Measurements from ENCODE around the gene CNOT1. TPM values are rescaled to one million over a fixed set of nuclear protein-coding genes. Genes with fewer than 3 reads are reported as not detected.
"Not testable (repeated sequence)": the region's sequence is repeated elsewhere in the genome, so short reads cannot be mapped to it uniquely, and the experiment has no call there.

CNOT1 gene
- total and polyA plus RNA-seq, 7 experiments from 2014 or later, result 81.2 to 249 (median 232) TPM

- H3K9me3 ChIP-seq (ENCODE audit: control insufficient read depth in 2 of 3, low read length in 3 of 3), result no peaks in the 10 kb centered on the region
- H3K4me1 ChIP-seq (ENCODE audit: control insufficient read depth in 2 of 2, insufficient read depth in 2 of 2, low read length in 2 of 2), result no peaks in the 10 kb centered on the region
- no peaks in the 10 kb centered on the region for H3K27me3 ChIP-seq (ENCODE audit: control insufficient read depth in 2 of 2, insufficient read depth in 2 of 2, low read length in 2 of 2)
- intact Hi-C loops (cut with micrococcal nuclease), result loop anchor here in 1 of 2 donors (1.0 to 10.0 kb wide), 2 partner anchors 149 to 327 kb away; no protein-coding TSS in a partner anchor
- no peak overlapping the region for H3K27ac ChIP-seq (ENCODE audit: low read depth, low read length)
- H3K27me3 Mint-ChIP-seq, result no peaks in the 10 kb centered on the region
- peak in 1 of 9 donors; percentile 13 for DNase-seq
- peaks cover 0 to 3% (median 1%) of the 10 kb centered on the region in 5 donors for H3K36me3 Mint-ChIP-seq
- H3K4me3 ChIP-seq (ENCODE audit: low read length), result no peak overlapping the region
- ChIA-PET CTCF (no interaction called here), POLR2A (no interaction called here)
- no peaks in the 10 kb centered on the region for H3K9me3 Mint-ChIP-seq
- H3K27ac Mint-ChIP-seq, result no peak overlapping the region
- ATAC-seq, result peak; percentile 86
- no peaks in the 10 kb centered on the region for H3K36me3 ChIP-seq (ENCODE audit: control insufficient read depth in 2 of 3, insufficient read depth in 3 of 3, low read length in 3 of 3)
- H3K4me1 Mint-ChIP-seq, result no peaks in the 10 kb centered on the region
- no peak overlapping the region for H3K4me3 Mint-ChIP-seq
Measured at GRCh38 chr16:58661199-58661830, 31.7 kb upstream of the CNOT1 start.

DNA sequence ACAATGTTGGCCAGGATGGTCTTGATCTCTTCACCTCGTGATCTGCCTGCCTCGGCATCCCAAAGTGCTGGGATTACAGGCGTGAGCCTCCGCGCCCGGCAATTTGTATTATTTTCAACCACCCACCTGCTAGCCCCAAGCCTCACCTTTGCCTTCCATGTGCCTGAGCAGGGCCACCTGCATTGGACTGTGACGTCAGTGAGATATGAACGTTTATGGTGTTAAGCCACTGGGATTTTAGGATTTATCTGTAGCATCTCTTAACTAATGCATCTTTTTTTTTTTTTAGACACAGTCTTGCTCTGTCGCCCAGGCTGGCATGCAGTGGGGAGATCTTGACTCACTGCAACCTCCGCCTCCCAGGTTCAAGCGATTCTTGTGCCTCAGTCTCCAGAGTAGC, 30.3 kb upstream of the CNOT1 start:
- H3K4me1 Mint-ChIP-seq; POLR2A ChIA-PET; H3K27ac Mint-ChIP-seq; H3K4me3 Mint-ChIP-seq; H3K9me3 ChIP-seq (ENCODE audit: control insufficient read depth in 2 of 3, low read length in 3 of 3); H3K36me3 ChIP-seq (ENCODE audit: control insufficient read depth in 2 of 3, insufficient read depth in 3 of 3, low read length in 3 of 3); H3K36me3 Mint-ChIP-seq; H3K9me3 Mint-ChIP-seq; H3K27me3 ChIP-seq (ENCODE audit: control insufficient read depth in 2 of 2, insufficient read depth in 2 of 2, low read length in 2 of 2); DNase-seq; H3K27me3 Mint-ChIP-seq; H3K4me3 ChIP-seq (ENCODE audit: low read length); H3K4me1 ChIP-seq (ENCODE audit: control insufficient read depth in 2 of 2, insufficient read depth in 2 of 2, low read length in 2 of 2); CTCF ChIA-PET; ATAC-seq; H3K27ac ChIP-seq (ENCODE audit: low read depth, low read length): not testable (repeated sequence)
- intact Hi-C loops (cut with micrococcal nuclease), result loop anchor here in 1 of 2 donors (10.0 kb wide), 1 partner anchor 325 kb away; no protein-coding TSS in a partner anchor

DNA sequence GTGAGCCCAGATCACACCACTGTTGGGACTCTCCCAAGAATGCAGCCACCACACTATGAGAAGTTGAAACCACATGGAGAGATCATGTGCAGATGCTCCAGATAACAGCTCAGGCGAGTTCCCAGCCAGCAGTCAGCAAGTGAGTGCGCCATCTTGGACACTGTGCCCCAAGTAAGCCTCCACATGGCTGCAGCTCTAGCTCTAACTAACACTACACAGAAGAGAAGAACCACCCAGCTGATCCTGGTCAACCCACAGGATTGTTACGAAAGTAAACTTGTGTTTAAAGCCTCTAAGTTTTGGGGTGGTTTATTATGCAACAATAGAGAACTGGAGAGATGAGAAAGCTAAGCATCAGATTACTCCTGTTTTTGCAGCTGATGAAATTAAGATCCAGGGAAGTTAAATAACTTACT, 29.2 kb upstream of the CNOT1 start:
- H3K27ac ChIP-seq (ENCODE audit: low read depth, low read length), result no peak overlapping the region
- no peak overlapping the region for H3K4me3 ChIP-seq (ENCODE audit: low read length)
- DNase-seq (no peak), ATAC-seq (no peak)
- intact Hi-C loops (cut with micrococcal nuclease), result no loop called here
- CTCF ChIA-PET, result no interaction called here
- Mint-ChIP-seq H3K36me3 (no peaks in the 10 kb centered on the region), H3K27ac (no peak overlapping the region), H3K27me3 (peaks cover 0 to 5% (median 0%) of the 10 kb centered on the region in 5 donors), H3K4me1 (no peaks in the 10 kb centered on the region), H3K4me3 (no peak overlapping the region), H3K9me3 (no peaks in the 10 kb centered on the region)
- POLR2A ChIA-PET, result no interaction called here
- H3K27me3 ChIP-seq (ENCODE audit: control insufficient read depth in 2 of 2, insufficient read depth in 2 of 2, low read length in 2 of 2), result no peaks in the 10 kb centered on the region
- H3K4me1 ChIP-seq (ENCODE audit: control insufficient read depth in 2 of 2, insufficient read depth in 2 of 2, low read length in 2 of 2), result no peaks in the 10 kb centered on the region
- H3K9me3 ChIP-seq (ENCODE audit: control insufficient read depth in 2 of 3, low read length in 3 of 3), result no peaks in the 10 kb centered on the region
- no peaks in the 10 kb centered on the region for H3K36me3 ChIP-seq (ENCODE audit: control insufficient read depth in 2 of 3, insufficient read depth in 3 of 3, low read length in 3 of 3)

- Histone ChIP-seq H3K9me3 (ENCODE audit: control insufficient read depth in 2 of 3, low read length in 3 of 3) (no peaks in the 10 kb centered on the region), H3K4me3 (ENCODE audit: low read length) (no peak overlapping the region), H3K27me3 (ENCODE audit: control insufficient read depth in 2 of 2, insufficient read depth in 2 of 2, low read length in 2 of 2) (no peaks in the 10 kb centered on the region), H3K27ac (ENCODE audit: low read depth, low read length) (no peak overlapping the region), H3K4me1 (ENCODE audit: control insufficient read depth in 2 of 2, insufficient read depth in 2 of 2, low read length in 2 of 2) (no peaks in the 10 kb centered on the region), H3K36me3 (ENCODE audit: control insufficient read depth in 2 of 3, insufficient read depth in 3 of 3, low read length in 3 of 3) (no peaks in the 10 kb centered on the region)
- H3K36me3 Mint-ChIP-seq, result no peaks in the 10 kb centered on the region
- ChIA-PET POLR2A (no interaction called here), CTCF (no interaction called here)
- H3K4me1 Mint-ChIP-seq, result no peaks in the 10 kb centered on the region
- H3K9me3 Mint-ChIP-seq, result no peaks in the 10 kb centered on the region
- ATAC-seq (no peak), DNase-seq (no peak)
- H3K4me3 Mint-ChIP-seq, result no peak overlapping the region
- H3K27ac Mint-ChIP-seq, result no peak overlapping the region
- intact Hi-C loops (cut with micrococcal nuclease), result no loop called here
- peaks cover 0 to 5% (median 0%) of the 10 kb centered on the region in 5 donors for H3K27me3 Mint-ChIP-seq
Measured at GRCh38 chr16:58656899-58657298, 27.3 kb upstream of the CNOT1 start.

DNA sequence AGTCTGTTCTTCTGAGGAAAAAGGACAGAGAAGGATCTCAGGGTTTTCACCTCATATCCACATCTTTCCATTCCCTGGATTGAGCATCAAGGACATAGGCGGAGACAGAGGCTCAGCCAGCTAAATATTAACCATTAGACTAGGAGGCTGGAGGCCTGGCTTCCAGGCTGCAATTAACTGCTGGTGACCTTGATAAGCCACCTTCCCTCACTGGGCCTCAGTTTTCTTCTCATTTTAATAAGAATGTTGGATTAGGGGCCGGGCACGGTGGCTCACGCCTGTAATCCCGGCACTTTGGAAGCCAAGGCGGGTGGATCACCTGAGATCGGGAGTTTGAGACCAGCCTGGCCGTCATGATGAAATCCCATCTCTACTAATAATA, 25.6 kb upstream of the CNOT1 start:
- intact Hi-C loops (cut with micrococcal nuclease), result no loop called here
- no peak for ATAC-seq
- H3K27ac Mint-ChIP-seq, result no peak overlapping the region

DNA sequence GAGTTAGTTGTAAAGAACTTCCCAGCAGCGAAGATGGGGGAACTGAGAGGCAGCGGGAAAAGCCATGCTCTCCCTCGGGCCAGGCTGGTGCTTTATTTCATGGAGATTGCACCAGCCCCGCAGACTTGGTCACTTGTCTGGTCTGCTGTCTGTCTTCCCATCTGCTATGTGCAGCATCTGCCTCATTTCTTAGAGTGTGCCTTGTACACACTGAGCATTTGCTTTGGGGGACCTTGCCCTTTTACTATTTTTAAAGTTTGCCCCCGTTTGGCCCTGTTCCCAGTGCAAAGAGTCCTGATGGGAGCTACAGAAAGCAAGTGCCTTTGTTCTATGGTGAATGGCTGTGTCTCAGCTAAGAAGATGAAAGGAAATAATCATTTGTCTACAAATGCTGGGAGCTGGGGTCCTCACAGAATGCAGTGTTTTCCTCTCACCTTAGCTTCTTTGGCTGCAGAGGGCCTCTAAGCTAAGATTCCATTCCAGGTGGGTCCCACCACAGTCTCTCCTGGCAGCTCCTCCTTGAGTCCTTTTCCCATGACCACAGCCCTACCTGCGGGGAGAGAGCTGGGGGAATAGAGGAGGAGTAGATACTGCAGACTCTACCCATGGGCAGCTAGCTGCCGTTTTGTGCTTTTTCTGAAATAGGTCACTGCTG, 25.1 kb upstream of the CNOT1 start:
- H3K36me3 ChIP-seq (ENCODE audit: control insufficient read depth in 2 of 3, insufficient read depth in 3 of 3, low read length in 3 of 3), result no peaks in the 10 kb centered on the region
- POLR2A ChIA-PET, result no interaction called here
- Mint-ChIP-seq H3K36me3 (no peaks in the 10 kb centered on the region), H3K4me3 (no peak overlapping the region), H3K27ac (no peak overlapping the region), H3K4me1 (no peaks in the 10 kb centered on the region), H3K9me3 (no peaks in the 10 kb centered on the region), H3K27me3 (peaks cover 0 to 5% (median 0%) of the 10 kb centered on the region in 5 donors)
- H3K27ac ChIP-seq (ENCODE audit: low read depth, low read length), result no peak overlapping the region
- ATAC-seq, result no peak
- no peaks in the 10 kb centered on the region for H3K9me3 ChIP-seq (ENCODE audit: control insufficient read depth in 2 of 3, low read length in 3 of 3)
- no peak for DNase-seq
- H3K4me3 ChIP-seq (ENCODE audit: low read length), result no peak overlapping the region
- CTCF ChIA-PET, result no interaction called here
- intact Hi-C loops (cut with micrococcal nuclease), result no loop called here
- no peaks in the 10 kb centered on the region for H3K4me1 ChIP-seq (ENCODE audit: control insufficient read depth in 2 of 2, insufficient read depth in 2 of 2, low read length in 2 of 2)
- no peaks in the 10 kb centered on the region for H3K27me3 ChIP-seq (ENCODE audit: control insufficient read depth in 2 of 2, insufficient read depth in 2 of 2, low read length in 2 of 2)

More for the DNA sequence above, 25.6 kb upstream of the CNOT1 start:
- Mint-ChIP-seq H3K9me3 (no peaks in the 10 kb centered on the region), H3K27me3 (peaks cover 0 to 5% (median 0%) of the 10 kb centered on the region in 5 donors), H3K36me3 (no peaks in the 10 kb centered on the region), H3K4me1 (no peaks in the 10 kb centered on the region), H3K4me3 (no peak overlapping the region)
- H3K36me3 ChIP-seq (ENCODE audit: control insufficient read depth in 2 of 3, insufficient read depth in 3 of 3, low read length in 3 of 3), result no peaks in the 10 kb centered on the region
- H3K4me3 ChIP-seq (ENCODE audit: low read length), result no peak overlapping the region
- POLR2A ChIA-PET, result no interaction called here
- DNase-seq, result no peak
- no peak overlapping the region for H3K27ac ChIP-seq (ENCODE audit: low read depth, low read length)
- CTCF ChIA-PET, result no interaction called here
- no peaks in the 10 kb centered on the region for H3K9me3 ChIP-seq (ENCODE audit: control insufficient read depth in 2 of 3, low read length in 3 of 3)
- no peaks in the 10 kb centered on the region for H3K4me1 ChIP-seq (ENCODE audit: control insufficient read depth in 2 of 2, insufficient read depth in 2 of 2, low read length in 2 of 2)
- H3K27me3 ChIP-seq (ENCODE audit: control insufficient read depth in 2 of 2, insufficient read depth in 2 of 2, low read length in 2 of 2), result no peaks in the 10 kb centered on the region

- Mint-ChIP-seq H3K4me1 (no peaks in the 10 kb centered on the region), H3K9me3 (no peaks in the 10 kb centered on the region), H3K27me3 (peaks cover 0 to 5% (median 0%) of the 10 kb centered on the region in 5 donors), H3K27ac (no peak overlapping the region), H3K36me3 (no peaks in the 10 kb centered on the region), H3K4me3 (no peak overlapping the region)
- H3K27ac ChIP-seq (ENCODE audit: low read depth, low read length), result no peak overlapping the region
- no peaks in the 10 kb centered on the region for H3K9me3 ChIP-seq (ENCODE audit: control insufficient read depth in 2 of 3, low read length in 3 of 3)
- H3K4me1 ChIP-seq (ENCODE audit: control insufficient read depth in 2 of 2, insufficient read depth in 2 of 2, low read length in 2 of 2), result no peaks in the 10 kb centered on the region
- intact Hi-C loops (cut with micrococcal nuclease), result no loop called here
- H3K27me3 ChIP-seq (ENCODE audit: control insufficient read depth in 2 of 2, insufficient read depth in 2 of 2, low read length in 2 of 2), result no peaks in the 10 kb centered on the region
- DNase-seq, result no peak
- H3K36me3 ChIP-seq (ENCODE audit: control insufficient read depth in 2 of 3, insufficient read depth in 3 of 3, low read length in 3 of 3), result no peaks in the 10 kb centered on the region
- no peak for ATAC-seq
- ChIA-PET CTCF (no interaction called here), POLR2A (no interaction called here)
- no peak overlapping the region for H3K4me3 ChIP-seq (ENCODE audit: low read length)
Measured at GRCh38 chr16:58652741-58653140, 23.1 kb upstream of the CNOT1 start.
